B cell (primary cell): ENCODE data around the gene SOX18. TPM values are rescaled to one million over a fixed set of nuclear protein-coding genes. Genes with fewer than 3 reads are reported as not detected.

Experiments used
- ATAC-seq: fragments of 200-7000 bp; cut with Tn5 transposase; one replicate; pipeline ENCODE4 v1.10.0; 2021; ENCODE audit warnings: low read depth, mild to moderate bottlenecking, moderate number of reproducible peaks, moderate library complexity
- CTCF ChIA-PET: fragments of 350-600 bp; sonication (Branson Sonifier 250); formaldehyde crosslinking; loops from one replicate; lab custom pipeline; 2021; ENCODE audit warnings: antibody characterized with exemption, inconsistent platforms; lab: Charles Lee
- POLR2A ChIA-PET: fragments of 350-600 bp; sonication (Branson Sonifier 250); formaldehyde crosslinking; loops from one replicate; lab custom pipeline; 2021; ENCODE audit warnings: antibody characterized with exemption; lab: Charles Lee
- DNase-seq: peaks from one replicate; pipeline ENCODE4 v3.0.0; 2013
- H2AFZ ChIP-seq: 2 replicates; pipeline ENCODE4 v1.6.1; 2012; ENCODE audit warnings: mild to moderate bottlenecking, low read depth, low read length; ENCODE audit not compliant: insufficient read depth, poor library complexity, severe bottlenecking
- H3K27ac ChIP-seq, 2 donors: 1 replicate in 1 of 2; 2 replicates in 1 of 2; pipeline ENCODE4 v1.5.1; 2012 to 2013; ENCODE audit warnings: low read length in 2 of 2, mild to moderate bottlenecking in 2 of 2, moderate library complexity in 1 of 2
- H3K27me3 ChIP-seq, 4 experiments: fragments of 200-600 bp in 1 of 4; sonication (generic) in 1 of 4; replicated peaks in 1 of 4; 1 replicate in 2 of 4; 2 replicates in 2 of 4; pipeline versions ENCODE4 v1.6.1 to v1.7.0; 2013 to 2016; ENCODE audit warnings: low read length in 3 of 4, mild to moderate bottlenecking in 2 of 4, mixed read lengths in 1 of 4, moderate library complexity in 1 of 4; ENCODE audit not compliant: insufficient read depth in 4 of 4, control insufficient read depth in 3 of 4; ENCODE audit errors: control extremely low read depth in 1 of 4
- H3K36me3 ChIP-seq, 2 experiments: replicated peaks in 1 of 2; 1 replicate in 1 of 2; 2 replicates in 1 of 2; pipeline versions ENCODE4 v1.6.1 to v1.7.1; 2013; ENCODE audit warnings: low read length in 1 of 2; ENCODE audit not compliant: insufficient read depth in 2 of 2, control insufficient read depth in 1 of 2; ENCODE audit errors: control extremely low read depth in 1 of 2, extremely low read depth in 1 of 2
- H3K4me1 ChIP-seq, 2 donors: fragments of 200-600 bp in 1 of 2; sonication (generic) in 1 of 2; 1 replicate in 1 of 2; 2 replicates in 1 of 2; pipeline versions ENCODE4 v1.5.1 to v1.6.1; 2013 to 2017; ENCODE audit warnings: low read length in 2 of 2; ENCODE audit not compliant: control insufficient read depth in 2 of 2, insufficient read depth in 2 of 2
- H3K4me2 ChIP-seq: replicated peaks from 2 replicates; pipeline ENCODE3; 2012; ENCODE audit warnings: mild to moderate bottlenecking, low read depth, low read length; ENCODE audit not compliant: poor library complexity, severe bottlenecking
- H3K4me3 ChIP-seq, 5 experiments: fragments of 200-600 bp in 1 of 5; sonication (generic) in 1 of 5; 1 replicate in 3 of 5; 2 replicates in 2 of 5; pipeline versions ENCODE4 v1.5.1 to v1.7.0; 2011 to 2016; ENCODE audit warnings: low read length in 4 of 5, mild to moderate bottlenecking in 4 of 5, low read depth in 2 of 5, control low read depth in 1 of 5, moderate library complexity in 1 of 5; ENCODE audit not compliant: insufficient read depth in 1 of 5; ENCODE audit errors: control extremely low read depth in 1 of 5, extremely low read depth in 1 of 5
- H3K79me2 ChIP-seq: fragments of 200-600 bp; sonication (generic); one replicate; pipeline ENCODE4 v1.6.0; 2016; ENCODE audit warnings: low read length; ENCODE audit not compliant: control insufficient read depth, insufficient read depth
- H3K9ac ChIP-seq: fragments of 200-600 bp; sonication (generic); 2 replicates; pipeline ENCODE4 v1.6.1; 2017; ENCODE audit warnings: mild to moderate bottlenecking, low read length, moderate library complexity
- H3K9me3 ChIP-seq, 3 donors: one replicate each; pipeline versions ENCODE4 v1.6.1 to v1.7.1; 2013; ENCODE audit warnings: low read length in 2 of 3; ENCODE audit not compliant: control insufficient read depth in 2 of 3, insufficient read depth in 1 of 3; ENCODE audit errors: control extremely low read depth in 1 of 3
- H4K20me1 ChIP-seq: 2 replicates; pipeline ENCODE4 v1.6.0; 2012; ENCODE audit warnings: mild to moderate bottlenecking, low read length; ENCODE audit not compliant: insufficient read depth, control insufficient read depth, poor library complexity, severe bottlenecking
- H3K27ac Mint-ChIP-seq: one replicate; pipeline ENCODE4 v1.8.0; 2021; ENCODE audit warnings: mixed read lengths
- H3K27me3 Mint-ChIP-seq: one replicate; pipeline ENCODE4 v1.8.0; 2021; ENCODE audit warnings: mixed read lengths
- H3K4me1 Mint-ChIP-seq: one replicate; pipeline ENCODE4 v1.8.0; 2021; ENCODE audit warnings: mixed read lengths
- H3K4me3 Mint-ChIP-seq: one replicate; pipeline ENCODE4 v1.8.0; 2021; ENCODE audit warnings: mixed read lengths
- H3K9me3 Mint-ChIP-seq: one replicate; pipeline ENCODE4 v1.8.0; 2022; ENCODE audit warnings: mixed read lengths; ENCODE audit not compliant: insufficient read depth
- EZH2 ChIP-seq: IDR thresholded peaks from 2 replicates; pipeline ENCODE4 v1.6.1; 2012; ENCODE audit warnings: borderline replicate concordance, low read depth, mild to moderate bottlenecking, moderate library complexity, low read length; ENCODE audit not compliant: insufficient read depth, poor library complexity, severe bottlenecking
- WGBS: methylation state at CpG from one replicate; pipeline ENCODE4 v1.1.5; 2013; ENCODE audit warnings: missing lambda C conversion rate; ENCODE audit not compliant: insufficient coverage; 5-methylcytosine and 5-hydroxymethylcytosine counted together
- intact Hi-C: fragments of 100-400 bp; cut with micrococcal nuclease; formaldehyde crosslinking; loops from one replicate; pipeline ENCODE4 v1.10.0; 2022
- polyA plus RNA-seq: library from polyadenylated mRNA; depleted of rRNA; stranded (reverse); fragments of >200 nt; gene quantifications from 2 replicates; pipeline ENCODE4 v1.2.3, GENCODE V29; 2012
- total RNA-seq, 2 donors: library from RNA; stranded (reverse); fragments of 120-200 nt in 1 of 2; gene quantifications; 1 replicate in 1 of 2; 2 replicates in 1 of 2; pipeline versions ENCODE4 v1.2.3 to v1.2.4, GENCODE V29; 2013 to 2022
- TF ChIP-seq, protein P1 (sequence below): fragments of 200-600 bp; IDR thresholded peaks from one replicate; pipeline ENCODE4 v1.8.0; 2022; ENCODE audit warnings: antibody characterized with exemption, mild to moderate bottlenecking

Gene SOX18
- total and polyA plus RNA-seq, 2 donors (not counting 1 experiment from before 2014, with no cell fraction given) = not detected

DNA sequence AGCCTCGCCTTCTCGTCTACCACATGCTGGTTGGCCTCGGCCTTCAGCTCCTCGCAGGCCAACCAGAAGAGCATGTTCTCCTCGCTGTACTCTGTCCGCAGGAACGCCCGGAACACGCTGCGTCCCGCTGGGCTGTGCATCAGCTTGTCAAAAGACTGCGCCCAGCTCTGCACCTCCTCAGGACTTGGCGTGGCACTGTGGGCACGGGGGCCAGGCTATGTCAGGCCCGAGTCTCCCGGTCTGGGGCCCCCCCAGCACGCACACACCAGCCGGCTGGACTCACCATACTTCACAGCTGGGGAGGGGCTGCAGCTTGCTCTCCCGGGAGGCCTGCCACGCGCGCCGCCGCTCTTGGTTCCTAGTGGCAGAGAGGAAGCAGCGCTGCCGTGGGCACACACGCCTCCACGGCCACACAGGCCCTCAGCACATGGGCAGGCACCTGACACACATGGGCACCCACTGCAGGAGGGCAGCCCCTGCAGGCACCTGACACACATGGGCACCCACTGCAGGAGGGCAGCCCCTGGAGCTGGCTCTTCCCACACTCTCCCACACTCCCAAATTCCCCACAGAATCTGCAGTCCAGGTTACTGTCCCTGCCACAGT lies 24.8 kb upstream of the SOX18 start:
- Mint-ChIP-seq H3K4me1 (peaks cover 57% of the 10 kb centered on the region), H3K4me3 (no peak overlapping the region), H3K9me3 (no peaks in the 10 kb centered on the region), H3K27me3 (no peaks in the 10 kb centered on the region), H3K27ac (peak overlapping the region; percentile 50)
- TF ChIP-seq, protein P1, sequence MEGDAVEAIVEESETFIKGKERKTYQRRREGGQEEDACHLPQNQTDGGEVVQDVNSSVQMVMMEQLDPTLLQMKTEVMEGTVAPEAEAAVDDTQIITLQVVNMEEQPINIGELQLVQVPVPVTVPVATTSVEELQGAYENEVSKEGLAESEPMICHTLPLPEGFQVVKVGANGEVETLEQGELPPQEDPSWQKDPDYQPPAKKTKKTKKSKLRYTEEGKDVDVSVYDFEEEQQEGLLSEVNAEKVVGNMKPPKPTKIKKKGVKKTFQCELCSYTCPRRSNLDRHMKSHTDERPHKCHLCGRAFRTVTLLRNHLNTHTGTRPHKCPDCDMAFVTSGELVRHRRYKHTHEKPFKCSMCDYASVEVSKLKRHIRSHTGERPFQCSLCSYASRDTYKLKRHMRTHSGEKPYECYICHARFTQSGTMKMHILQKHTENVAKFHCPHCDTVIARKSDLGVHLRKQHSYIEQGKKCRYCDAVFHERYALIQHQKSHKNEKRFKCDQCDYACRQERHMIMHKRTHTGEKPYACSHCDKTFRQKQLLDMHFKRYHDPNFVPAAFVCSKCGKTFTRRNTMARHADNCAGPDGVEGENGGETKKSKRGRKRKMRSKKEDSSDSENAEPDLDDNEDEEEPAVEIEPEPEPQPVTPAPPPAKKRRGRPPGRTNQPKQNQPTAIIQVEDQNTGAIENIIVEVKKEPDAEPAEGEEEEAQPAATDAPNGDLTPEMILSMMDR = no peak
- TF ChIP-seq EZH2 = no peak
- intact Hi-C loops = no loop called here
- Histone ChIP-seq H3K9ac (no peak overlapping the region), H3K4me3 (no peak overlapping the region), H4K20me1 (peaks cover 78% of the 10 kb centered on the region), H2AFZ (no peak overlapping the region), H3K79me2 (peaks cover 30% of the 10 kb centered on the region), H3K4me2 (no peak overlapping the region), H3K9me3 (no peaks in the 10 kb centered on the region), H3K4me1 (peaks cover 26 to 76% of the 10 kb centered on the region in 2 donors), H3K27ac (no peak overlapping the region), H3K36me3 (peaks cover 0 to 48% of the 10 kb centered on the region in 2 experiments), H3K27me3 (no peaks in the 10 kb centered on the region)
- DNase-seq = peak; percentile 28
- WGBS = 73% methylated on average over 28 of the region's 28 CpGs
- no peak for ATAC-seq
- POLR2A ChIA-PET = interaction anchor here (0.6 to 0.7 kb wide), 3 partner anchors 12 to 114 kb away, joined by 3 to 4 read pairs (median 4); no protein-coding TSS in a partner anchor
- CTCF ChIA-PET = interaction anchor here (0.6 to 1.0 kb wide), 3 partner anchors 12 to 331 kb away, joined by 3 read pairs; partner anchors contain the start of gene PRPF6
